Stomach (tissue), 4 donors: ENCODE data around the gene CEP89.

Experiments used
- EP300 ChIP-seq: sonication (generic); formaldehyde crosslinking; IDR thresholded peaks from one replicate; pipeline ENCODE4 v1.6.1; 2017; ENCODE audit warnings: antibody characterized with exemption
- POLR2A ChIP-seq, 4 donors: fragments of 450-650 bp; IDR thresholded peaks; one replicate each; pipeline ENCODE4 v1.6.1; 2016; ENCODE audit warnings: antibody characterized with exemption in 4 of 4, control low read depth in 2 of 4, mild to moderate bottlenecking in 1 of 4, moderate library complexity in 1 of 4
- POLR2AphosphoS5 ChIP-seq, 3 donors: sonication (generic); formaldehyde crosslinking; IDR thresholded peaks; one replicate each; pipeline ENCODE4 v1.6.1; 2016; ENCODE audit warnings: antibody characterized with exemption in 3 of 3
- TF ChIP-seq, protein P1 (sequence below), 7 experiments: fragments of 450-650 bp in 4 of 7; fragments of 200-600 bp in 3 of 7; sonication (generic) in 3 of 7; IDR thresholded peaks; one replicate each; pipeline ENCODE4 v1.5.1; 2016 to 2019; ENCODE audit warnings: antibody characterized with exemption in 7 of 7, control low read depth in 2 of 7, mild to moderate bottlenecking in 1 of 7

DNA sequence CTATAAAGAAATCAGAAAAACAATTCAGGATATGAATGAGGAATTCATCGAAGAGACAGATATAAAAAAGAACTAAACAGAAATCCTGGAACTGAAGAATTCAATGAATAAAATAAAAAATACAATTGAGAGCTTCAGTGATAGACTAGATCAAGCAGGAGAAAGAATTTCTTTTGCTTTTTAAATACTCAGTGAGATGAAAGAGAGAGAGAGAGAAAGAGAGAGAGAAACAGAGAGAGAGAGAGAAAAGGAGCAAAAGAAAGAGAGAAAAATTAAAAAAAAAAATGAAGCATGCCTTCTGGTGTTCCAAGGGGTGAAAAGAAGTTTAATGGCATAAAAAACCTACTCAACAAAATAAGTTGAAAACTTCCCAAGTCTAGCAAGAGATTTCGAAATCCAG lies 80.1 kb downstream of the CEP89 start:
- TF ChIP-seq POLR2A (IDR thresholded peaks at IDR 0.05): no peak
- TF ChIP-seq, protein P1, sequence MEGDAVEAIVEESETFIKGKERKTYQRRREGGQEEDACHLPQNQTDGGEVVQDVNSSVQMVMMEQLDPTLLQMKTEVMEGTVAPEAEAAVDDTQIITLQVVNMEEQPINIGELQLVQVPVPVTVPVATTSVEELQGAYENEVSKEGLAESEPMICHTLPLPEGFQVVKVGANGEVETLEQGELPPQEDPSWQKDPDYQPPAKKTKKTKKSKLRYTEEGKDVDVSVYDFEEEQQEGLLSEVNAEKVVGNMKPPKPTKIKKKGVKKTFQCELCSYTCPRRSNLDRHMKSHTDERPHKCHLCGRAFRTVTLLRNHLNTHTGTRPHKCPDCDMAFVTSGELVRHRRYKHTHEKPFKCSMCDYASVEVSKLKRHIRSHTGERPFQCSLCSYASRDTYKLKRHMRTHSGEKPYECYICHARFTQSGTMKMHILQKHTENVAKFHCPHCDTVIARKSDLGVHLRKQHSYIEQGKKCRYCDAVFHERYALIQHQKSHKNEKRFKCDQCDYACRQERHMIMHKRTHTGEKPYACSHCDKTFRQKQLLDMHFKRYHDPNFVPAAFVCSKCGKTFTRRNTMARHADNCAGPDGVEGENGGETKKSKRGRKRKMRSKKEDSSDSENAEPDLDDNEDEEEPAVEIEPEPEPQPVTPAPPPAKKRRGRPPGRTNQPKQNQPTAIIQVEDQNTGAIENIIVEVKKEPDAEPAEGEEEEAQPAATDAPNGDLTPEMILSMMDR (IDR thresholded peaks at IDR 0.05): no peak
- TF ChIP-seq POLR2AphosphoS5 (IDR thresholded peaks at IDR 0.05): no peak
- TF ChIP-seq EP300: no peak
